ENCODE measurements around the gene UBAC2.
"Not testable (repeated sequence)": the region's sequence is repeated elsewhere in the genome, so short reads cannot be mapped to it uniquely, and the experiment has no call there.

The UBAC2 gene

GRCh38 chr13:99383946-99384345 is 183.3 kb downstream of the UBAC2 start:
- no peak for DNase-seq

GRCh38 chr13:99384468-99384867 is 183.8 kb downstream of the UBAC2 start:
- DNase-seq, result no peak

- DNase-seq, result no peak
Measured at GRCh38 chr13:99385161-99385560, 184.5 kb downstream of the UBAC2 start.

- no peak for DNase-seq
Measured at GRCh38 chr13:99385940-99386339, 185.3 kb downstream of the UBAC2 start.

- DNase-seq, result no peak
Measured at GRCh38 chr13:99386495-99386894, 185.8 kb downstream of the UBAC2 start.

- no peak for DNase-seq
Measured at GRCh38 chr13:99386911-99387788, 186.5 kb downstream of the UBAC2 start.

- DNase-seq, result no peak
Measured at GRCh38 chr13:99388334-99388923, 187.8 kb downstream of the UBAC2 start.

- not testable (repeated sequence) for DNase-seq
Measured at GRCh38 chr13:99389094-99389493, 188.4 kb downstream of the UBAC2 start.

GRCh38 chr13:99389520-99390304 is 189.1 kb downstream of the UBAC2 start:
- no peak for DNase-seq

- DNase-seq, result no peak
Measured at GRCh38 chr13:99390601-99391000, 189.9 kb downstream of the UBAC2 start.

- no peak for DNase-seq
Measured at GRCh38 chr13:99391781-99392469, 191.3 kb downstream of the UBAC2 start.

GRCh38 chr13:99392470-99393135 is 191.9 kb downstream of the UBAC2 start:
- no peak for DNase-seq

- DNase-seq, result not testable (repeated sequence)
Measured at GRCh38 chr13:99393391-99393790, 192.7 kb downstream of the UBAC2 start.

GRCh38 chr13:99393791-99394735 is 193.4 kb downstream of the UBAC2 start:
- no peak for DNase-seq

- no peak for DNase-seq
Measured at GRCh38 chr13:99395436-99395835, 194.8 kb downstream of the UBAC2 start.

GRCh38 chr13:99396446-99396845 is 195.8 kb downstream of the UBAC2 start:
- no peak for DNase-seq

GRCh38 chr13:99398071-99398470 is 197.4 kb downstream of the UBAC2 start:
- DNase-seq, result no peak

- no peak for DNase-seq
Measured at GRCh38 chr13:99398916-99399622, 198.4 kb downstream of the UBAC2 start.

GRCh38 chr13:99399623-99399974 is 198.9 kb downstream of the UBAC2 start:
- no peak for DNase-seq

- DNase-seq, result no peak
Measured at GRCh38 chr13:99403458-99403971, 202.9 kb downstream of the UBAC2 start.
